ENCODE measurements around the gene SLC6A1. TPM values are rescaled to one million over a fixed set of nuclear protein-coding genes. Genes with fewer than 3 reads are reported as not detected.

Gene SLC6A1
- total RNA-seq, 1 experiment from 2014 or later, result not detected

- H2AFZ ChIP-seq (ENCODE audit: low read depth, low read length, poor library complexity, severe bottlenecking), result no peak overlapping the region
- TF ChIP-seq EZH2phosphoT487 (IDR thresholded peaks at IDR 0.05; ENCODE audit: borderline replicate concordance) (no peak), RAD21 (IDR thresholded peaks at IDR 0.05; ENCODE audit: low read depth) (no peak)
- H3K27ac ChIP-seq (ENCODE audit: low read depth, low read length), result no peak overlapping the region
- no peaks in the 10 kb centered on the region for H3K27me3 ChIP-seq (ENCODE audit: insufficient read depth, low read length)
- H3K36me3 ChIP-seq (ENCODE audit: control insufficient read depth in 1 of 2, insufficient read depth in 2 of 2, low read length in 2 of 2), result no peaks in the 10 kb centered on the region
- DNase-seq (ENCODE audit: low read depth, low spot score) (no peak), ATAC-seq (no peak)
- ChIA-PET POLR2A (no interaction called here), RAD21 (ENCODE audit: low non-redundant PET in 1 of 2, low total read pairs in 2 of 2, uncharacterized antibody in 2 of 2, unreplicated experiment in 2 of 2) (no interaction called here), CTCF (no interaction called here)
- no peak overlapping the region for H3K4me3 ChIP-seq (replicated peaks in 1 of 2; ENCODE audit: low read depth in 1 of 2, low read length in 2 of 2)
- H3K79me2 ChIP-seq (ENCODE audit: insufficient read depth, low read length), result no peaks in the 10 kb centered on the region
- no peaks in the 10 kb centered on the region for H4K20me1 ChIP-seq (ENCODE audit: insufficient read depth)
- intact Hi-C loops (cut with micrococcal nuclease), result no loop called here
- H3K4me2 ChIP-seq (ENCODE audit: low read length), result no peak overlapping the region
- H3K9me2 ChIP-seq (ENCODE audit: insufficient read depth), result no peaks in the 10 kb centered on the region
- H3K9ac ChIP-seq (ENCODE audit: low read length), result no peak overlapping the region
- peaks cover 0 to 16% of the 10 kb centered on the region in 2 experiments; a peak in 2 of 4 replicates for H3K4me1 ChIP-seq (ENCODE audit: control insufficient read depth in 1 of 2, insufficient read depth in 2 of 2, low read length in 2 of 2)
- H3K9me3 ChIP-seq (ENCODE audit: control insufficient read depth in 1 of 2, insufficient read depth in 1 of 2, low read depth in 1 of 2, low read length in 2 of 2), result no peaks in the 10 kb centered on the region; a peak in 1 of 4 replicates
- BruUV-seq (replicated peaks), result no TSS peak
Measured at GRCh38 chr3:11076711-11077110, 84.2 kb downstream of the SLC6A1 start.

- POLR2A ChIA-PET, result no interaction called here
- Histone ChIP-seq H3K4me2 (ENCODE audit: low read length) (no peak overlapping the region), H3K9me3 (ENCODE audit: control insufficient read depth in 1 of 2, insufficient read depth in 1 of 2, low read depth in 1 of 2, low read length in 2 of 2) (no peaks in the 10 kb centered on the region; a peak in 1 of 4 replicates), H3K4me3 (replicated peaks in 1 of 2; ENCODE audit: low read depth in 1 of 2, low read length in 2 of 2) (no peak overlapping the region), H3K9ac (ENCODE audit: low read length) (no peak overlapping the region), H3K4me1 (ENCODE audit: control insufficient read depth in 1 of 2, insufficient read depth in 2 of 2, low read length in 2 of 2) (peaks cover 0 to 16% of the 10 kb centered on the region in 2 experiments; a peak in 2 of 4 replicates), H3K27ac (ENCODE audit: low read depth, low read length) (no peak overlapping the region), H3K36me3 (ENCODE audit: control insufficient read depth in 1 of 2, insufficient read depth in 2 of 2, low read length in 2 of 2) (no peaks in the 10 kb centered on the region), H3K27me3 (ENCODE audit: insufficient read depth, low read length) (no peaks in the 10 kb centered on the region), H4K20me1 (ENCODE audit: insufficient read depth) (no peaks in the 10 kb centered on the region), H3K79me2 (ENCODE audit: insufficient read depth, low read length) (no peaks in the 10 kb centered on the region), H2AFZ (ENCODE audit: low read depth, low read length, poor library complexity, severe bottlenecking) (no peak overlapping the region), H3K9me2 (ENCODE audit: insufficient read depth) (no peaks in the 10 kb centered on the region)
- ATAC-seq (no peak), DNase-seq (ENCODE audit: low read depth, low spot score) (no peak)
- RAD21 ChIA-PET (ENCODE audit: low non-redundant PET in 1 of 2, low total read pairs in 2 of 2, uncharacterized antibody in 2 of 2, unreplicated experiment in 2 of 2), result no interaction called here
- CTCF ChIA-PET, result no interaction called here
- BruUV-seq (replicated peaks), result no TSS peak
- intact Hi-C loops (cut with micrococcal nuclease), result no loop called here
- no peak for TF ChIP-seq SIN3A (IDR thresholded peaks at IDR 0.05; ENCODE audit: low read depth)
- no peak for TF ChIP-seq ZBTB33 (IDR thresholded peaks at IDR 0.05; ENCODE audit: extremely low read depth, insufficient replicate concordance, low read length)
- no peak for TF ChIP-seq TCF7L2 (IDR thresholded peaks at IDR 0.05; ENCODE audit: borderline replicate concordance, extremely low read depth, insufficient read depth, insufficient read length)
- TF ChIP-seq SRF (IDR thresholded peaks at IDR 0.05; ENCODE audit: low read depth), result no peak
- TF ChIP-seq POLR2A (IDR thresholded peaks at IDR 0.05; ENCODE audit: borderline replicate concordance, extremely low read depth, insufficient read depth, insufficient read length), result no peak
- no peak for TF ChIP-seq CEBPB (IDR thresholded peaks at IDR 0.05; ENCODE audit: low read depth)
- TF ChIP-seq ATF3 (IDR thresholded peaks at IDR 0.05), result no peak
- no peak for TF ChIP-seq YY1 (IDR thresholded peaks at IDR 0.05; ENCODE audit: extremely low read depth, insufficient replicate concordance, low read depth, low read length)
- no peak for TF ChIP-seq MAX (IDR thresholded peaks at IDR 0.05)
- TF ChIP-seq POLR2AphosphoS5 (IDR thresholded peaks at IDR 0.05; ENCODE audit: low read depth, low read length), result no peak
- no peak for TF ChIP-seq ELF1 (IDR thresholded peaks at IDR 0.05; ENCODE audit: borderline replicate concordance, low read depth)
- no peak for TF ChIP-seq REST (IDR thresholded peaks at IDR 0.05; ENCODE audit: low read depth)
- no peak for TF ChIP-seq FOSL1 (IDR thresholded peaks at IDR 0.05; ENCODE audit: low read depth)
- no peak for TF ChIP-seq EZH2phosphoT487 (IDR thresholded peaks at IDR 0.05; ENCODE audit: borderline replicate concordance)
- no peak for TF ChIP-seq EGR1 (IDR thresholded peaks at IDR 0.05; ENCODE audit: low read depth)
Measured at GRCh38 chr3:11077466-11077865, 84.9 kb downstream of the SLC6A1 start.

Data from HCT116 (cell line).